GM12801 (cell line): Measurements from ENCODE around the gene GULP1.

ENCODE experiments used
- TF ChIP-seq, protein P1 (sequence below): IDR thresholded peaks from one replicate; pipeline ENCODE4 v1.5.1; 2011; ENCODE audit warnings: control low read depth; ENCODE audit not compliant: insufficient read length; ENCODE audit errors: extremely low read depth

The GULP1 gene

GRCh38 chr2:188394931-188395472 is 103.3 kb downstream of the GULP1 start:
- TF ChIP-seq, protein P1, sequence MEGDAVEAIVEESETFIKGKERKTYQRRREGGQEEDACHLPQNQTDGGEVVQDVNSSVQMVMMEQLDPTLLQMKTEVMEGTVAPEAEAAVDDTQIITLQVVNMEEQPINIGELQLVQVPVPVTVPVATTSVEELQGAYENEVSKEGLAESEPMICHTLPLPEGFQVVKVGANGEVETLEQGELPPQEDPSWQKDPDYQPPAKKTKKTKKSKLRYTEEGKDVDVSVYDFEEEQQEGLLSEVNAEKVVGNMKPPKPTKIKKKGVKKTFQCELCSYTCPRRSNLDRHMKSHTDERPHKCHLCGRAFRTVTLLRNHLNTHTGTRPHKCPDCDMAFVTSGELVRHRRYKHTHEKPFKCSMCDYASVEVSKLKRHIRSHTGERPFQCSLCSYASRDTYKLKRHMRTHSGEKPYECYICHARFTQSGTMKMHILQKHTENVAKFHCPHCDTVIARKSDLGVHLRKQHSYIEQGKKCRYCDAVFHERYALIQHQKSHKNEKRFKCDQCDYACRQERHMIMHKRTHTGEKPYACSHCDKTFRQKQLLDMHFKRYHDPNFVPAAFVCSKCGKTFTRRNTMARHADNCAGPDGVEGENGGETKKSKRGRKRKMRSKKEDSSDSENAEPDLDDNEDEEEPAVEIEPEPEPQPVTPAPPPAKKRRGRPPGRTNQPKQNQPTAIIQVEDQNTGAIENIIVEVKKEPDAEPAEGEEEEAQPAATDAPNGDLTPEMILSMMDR: no peak

- TF ChIP-seq, protein P1: no peak
Observed at GRCh38 chr2:188395903-188396689, 104.4 kb downstream of the GULP1 start.

GRCh38 chr2:188399159-188399558 is 107.5 kb downstream of the GULP1 start:
- TF ChIP-seq, protein P1: no peak

DNA sequence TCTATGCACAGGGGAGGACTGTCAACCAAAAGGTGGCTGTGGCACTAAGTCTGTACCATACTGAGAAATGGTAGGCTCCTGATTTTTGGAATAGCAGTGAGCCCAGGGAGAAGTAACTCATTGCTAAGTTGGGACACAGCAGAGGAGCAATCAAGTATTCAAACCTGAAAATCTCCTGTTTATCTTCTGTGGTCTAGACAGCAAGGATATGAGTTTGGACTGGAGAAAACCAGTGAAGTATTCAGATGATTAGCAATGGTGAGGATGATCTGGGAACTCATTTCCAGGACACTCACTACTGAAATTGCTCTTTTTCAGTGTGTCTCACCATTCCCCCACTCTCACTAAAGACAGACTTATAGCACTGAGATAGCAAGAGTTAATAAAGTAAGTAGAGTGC is 112.0 kb downstream of the GULP1 start:
- TF ChIP-seq, protein P1: no peak

GRCh38 chr2:188404341-188405004 is 112.8 kb downstream of the GULP1 start:
- TF ChIP-seq, protein P1: no peak

GRCh38 chr2:188406414-188406813 is 114.7 kb downstream of the GULP1 start:
- TF ChIP-seq, protein P1: no peak

GRCh38 chr2:188410504-188411235 is 119.0 kb downstream of the GULP1 start:
- TF ChIP-seq, protein P1: no peak
